ENCODE results near the gene GALNT1.

GRCh38 chr18:35696307-35696706, 114.8 kb downstream of the GALNT1 start:
- TF ChIP-seq CTCF (optimal IDR thresholded peaks at IDR 0.05 in 1 of 3, IDR thresholded peaks at IDR 0.05 in 1 of 3, conservative IDR thresholded peaks at IDR 0.05 in 1 of 3; ENCODE audit: extremely low read depth in 1 of 3, insufficient read depth in 2 of 3, low read length in 3 of 3): no peak
- no peak for TF ChIP-seq EZH2 (IDR thresholded peaks at IDR 0.05; ENCODE audit: low read length)

Data from keratinocyte (primary cell).